Activated T-cell treated with anti-CD3 and anti-CD28 coated beads, Interleukin-2, amount 50 U/mL, for 1 hour (primary cell): ENCODE measurements around the gene KCNT2.

ENCODE experiments used
- DNase-seq: peaks from one replicate; pipeline ENCODE4 v3.0.0-alpha.2; 2020

The KCNT2 gene

DNA sequence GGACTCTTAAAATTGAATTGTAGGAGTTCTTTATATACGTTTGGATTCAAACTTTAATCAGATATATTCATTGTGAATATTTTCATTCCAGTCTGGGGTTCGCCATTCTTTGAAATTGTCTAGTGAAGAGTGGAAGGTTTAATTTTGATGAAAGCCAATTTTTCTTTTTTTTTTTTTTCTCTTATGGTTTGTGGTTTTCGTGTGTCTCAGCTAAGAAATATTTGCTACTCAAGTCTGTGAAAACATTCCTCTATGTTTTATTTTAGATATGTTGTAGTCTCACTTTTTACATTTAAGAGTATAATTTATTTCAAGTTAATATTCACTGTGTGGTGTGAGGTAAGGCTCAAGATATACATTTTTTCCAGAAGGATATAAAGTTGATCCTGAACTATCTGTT, 220.5 kb downstream of the KCNT2 start:
- DNase-seq = no peak

DNA sequence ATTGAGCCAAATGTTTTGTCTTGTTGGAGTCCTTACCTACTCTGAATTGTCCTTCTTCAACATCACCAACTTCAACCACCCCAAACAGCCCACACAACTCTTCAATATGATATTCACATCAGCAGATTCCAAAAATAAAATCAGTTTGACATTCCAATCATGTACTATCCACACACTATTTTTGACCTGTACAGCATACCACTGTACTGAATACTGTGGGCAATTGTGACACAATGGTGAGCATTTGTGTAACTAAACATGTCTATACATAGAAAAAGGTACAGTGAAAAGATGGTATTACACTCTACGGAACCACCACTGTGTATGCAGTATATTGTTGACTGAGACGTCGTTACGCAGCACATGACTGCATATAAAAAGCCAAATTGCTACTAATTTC, 223.1 kb downstream of the KCNT2 start:
- no peak for DNase-seq

DNA sequence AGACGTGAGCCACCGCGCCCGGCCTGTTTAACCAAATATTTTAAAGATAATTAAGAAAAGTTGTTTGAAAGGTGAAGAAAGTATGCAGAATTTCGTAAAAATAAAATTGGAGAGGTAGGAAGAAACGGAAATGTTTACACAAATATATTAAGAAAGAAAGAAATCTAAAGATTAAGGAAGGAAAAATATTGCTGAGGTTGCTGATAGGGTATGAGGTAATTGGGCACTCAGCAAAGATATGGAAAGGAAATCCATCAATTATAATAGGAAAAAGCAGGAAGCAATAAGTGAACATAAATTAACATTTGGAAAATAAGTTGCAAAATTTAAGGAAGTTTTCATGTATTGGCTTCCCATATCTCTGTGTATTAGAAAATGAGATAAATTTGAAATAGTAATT, 225.9 kb downstream of the KCNT2 start:
- no peak for DNase-seq

DNA sequence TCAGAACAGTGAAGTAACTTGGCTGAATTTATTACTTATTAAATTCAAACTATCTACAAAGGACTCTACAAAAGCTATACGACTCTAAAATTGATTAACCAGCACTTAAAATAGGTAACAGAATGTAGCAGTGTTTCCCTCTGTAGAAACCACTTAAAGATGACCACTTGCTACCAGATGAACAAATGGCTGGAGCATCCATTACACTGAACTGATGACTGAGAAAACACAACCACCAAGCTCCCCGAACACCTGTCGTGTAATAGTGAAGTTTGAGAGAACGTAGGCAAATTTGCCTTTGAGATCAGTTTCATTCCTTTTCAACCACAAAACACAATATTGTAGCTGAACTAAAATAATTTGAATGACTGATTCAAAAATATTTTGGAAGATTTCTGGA, 226.7 kb downstream of the KCNT2 start:
- DNase-seq = no peak

DNA sequence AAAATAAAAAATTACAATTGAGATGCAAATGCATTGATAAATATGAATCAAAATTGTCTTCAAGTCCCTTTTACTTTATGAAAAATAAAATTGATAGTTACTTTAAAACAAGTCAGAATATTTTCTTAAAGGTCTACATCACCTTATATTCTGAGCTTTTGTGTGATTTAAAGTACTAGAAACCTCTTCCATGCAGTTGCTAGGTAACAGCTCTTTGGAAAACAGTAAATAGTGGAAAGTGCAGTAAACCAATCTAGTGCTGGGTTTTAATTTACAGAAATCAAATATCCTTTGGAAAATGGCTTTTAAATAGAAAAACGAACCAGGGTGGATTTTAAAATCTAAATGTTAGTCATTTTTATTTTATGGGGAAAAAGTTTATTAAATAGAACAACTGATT, 227.9 kb downstream of the KCNT2 start:
- DNase-seq = no peak

DNA sequence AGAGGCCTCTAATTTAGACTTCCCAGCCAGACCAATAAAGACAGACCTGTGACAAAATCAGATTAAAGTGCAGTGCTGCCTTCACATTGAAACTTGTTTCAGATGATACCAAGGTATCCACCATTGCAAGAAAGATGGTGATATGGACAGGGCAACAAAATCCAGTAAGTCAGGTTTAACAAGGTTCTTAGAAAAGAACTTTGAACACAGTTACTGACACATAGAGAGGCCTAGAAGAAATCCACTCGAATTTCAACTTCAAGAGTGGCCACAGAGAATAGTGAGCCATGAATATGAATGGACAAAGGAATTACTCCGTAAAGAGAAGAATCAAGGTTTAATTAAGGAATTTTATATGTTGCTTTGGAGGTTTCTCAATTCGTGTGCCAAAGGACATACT, 230.4 kb downstream of the KCNT2 start:
- DNase-seq = no peak

DNA sequence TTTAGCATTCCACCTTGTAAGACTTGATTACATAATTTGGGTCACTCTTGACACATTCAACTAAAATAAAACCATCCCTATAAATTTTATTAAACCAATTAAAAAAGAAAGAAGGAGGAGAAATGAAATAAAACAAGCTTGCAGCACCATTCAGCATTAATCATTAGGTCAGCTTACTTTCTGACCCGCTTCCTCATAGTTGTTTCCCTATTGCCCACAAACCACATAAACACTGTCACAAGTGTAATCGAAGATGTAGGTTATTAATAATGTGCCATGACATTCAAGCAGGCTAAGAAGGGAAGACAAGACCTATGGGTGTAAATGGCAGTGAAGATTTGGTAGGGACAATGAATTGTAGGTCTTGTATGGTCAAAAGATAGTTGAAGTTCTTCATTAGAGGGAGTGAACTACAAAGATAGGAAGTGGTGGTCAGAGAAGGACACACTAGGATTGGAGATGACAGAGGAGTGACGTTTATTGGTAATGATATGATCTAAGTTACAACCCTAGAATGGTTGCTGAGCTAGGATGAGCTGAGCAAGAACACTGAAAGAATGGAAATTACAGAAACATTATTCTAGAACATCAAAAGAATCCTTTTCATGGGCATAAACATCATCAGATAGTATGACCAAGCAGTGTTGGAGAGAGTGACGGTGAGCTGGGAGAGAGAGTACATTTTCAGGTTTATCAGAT, 231.5 kb downstream of the KCNT2 start:
- DNase-seq = no peak

DNA sequence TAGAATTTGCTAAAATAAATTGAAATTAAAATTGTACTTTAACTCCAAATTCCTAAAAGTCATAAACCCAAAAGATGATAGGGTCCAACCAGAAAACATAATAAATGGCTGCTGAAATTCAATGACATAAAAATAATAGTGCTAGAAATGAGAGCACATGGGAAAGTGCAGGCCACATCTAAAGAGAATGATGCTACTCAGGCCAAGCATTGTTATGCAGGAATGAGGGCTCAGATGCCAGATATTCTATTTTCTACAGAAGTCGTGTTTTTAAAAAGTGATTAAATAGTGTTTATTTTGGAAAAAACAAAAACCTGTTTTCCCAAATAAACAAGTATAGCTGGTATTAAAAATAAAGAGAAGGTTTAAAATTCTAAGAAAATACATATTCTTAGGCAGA, 234.4 kb downstream of the KCNT2 start:
- DNase-seq = no peak

DNA sequence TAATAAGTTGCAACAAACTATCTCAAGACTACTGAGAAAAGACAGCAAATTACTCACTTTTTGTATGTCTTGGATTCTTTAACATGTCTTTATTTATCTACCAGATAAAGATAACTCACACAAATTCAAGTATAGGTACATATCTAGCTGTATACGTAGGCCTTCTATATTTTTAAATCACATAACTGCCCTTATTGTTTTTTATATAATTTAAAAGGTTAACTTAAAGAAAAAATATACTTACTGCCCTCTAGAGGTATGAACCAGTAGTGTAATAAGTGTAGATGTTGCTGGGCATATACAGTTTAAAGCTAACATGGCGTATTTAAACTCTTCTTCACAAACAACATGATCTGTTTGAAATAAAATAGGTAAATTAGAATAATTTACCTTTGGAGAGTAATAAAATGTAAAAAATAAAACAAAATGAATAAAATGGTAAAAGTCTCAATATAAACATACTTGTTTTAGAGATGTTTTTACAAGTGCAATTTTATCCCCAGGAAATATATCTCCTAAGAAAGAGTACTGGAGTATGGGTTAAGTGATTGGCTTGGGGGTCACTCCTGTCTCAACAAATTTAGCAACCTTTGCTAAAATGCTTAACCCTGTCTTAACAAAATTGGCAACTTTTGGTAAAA, 235.2 kb downstream of the KCNT2 start:
- DNase-seq = no peak

DNA sequence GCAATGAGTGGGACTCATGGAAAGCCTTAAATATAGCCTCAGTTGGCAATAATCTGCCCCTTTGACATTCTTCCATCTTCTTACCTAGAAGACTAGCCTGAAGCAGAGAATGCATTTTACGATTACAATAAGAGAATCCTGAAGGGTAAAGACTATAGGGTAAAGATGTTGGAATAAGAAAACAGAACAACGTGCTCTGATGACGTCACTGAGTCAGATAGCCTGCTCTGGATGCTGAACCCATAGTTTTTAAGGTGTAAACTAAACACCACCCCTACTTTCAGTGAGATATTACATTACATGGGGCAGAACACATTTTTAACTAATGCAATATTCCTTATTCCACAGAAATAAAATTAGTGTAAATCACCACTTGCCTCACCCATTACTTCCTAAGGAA, 240.4 kb downstream of the KCNT2 start:
- no peak for DNase-seq

DNA sequence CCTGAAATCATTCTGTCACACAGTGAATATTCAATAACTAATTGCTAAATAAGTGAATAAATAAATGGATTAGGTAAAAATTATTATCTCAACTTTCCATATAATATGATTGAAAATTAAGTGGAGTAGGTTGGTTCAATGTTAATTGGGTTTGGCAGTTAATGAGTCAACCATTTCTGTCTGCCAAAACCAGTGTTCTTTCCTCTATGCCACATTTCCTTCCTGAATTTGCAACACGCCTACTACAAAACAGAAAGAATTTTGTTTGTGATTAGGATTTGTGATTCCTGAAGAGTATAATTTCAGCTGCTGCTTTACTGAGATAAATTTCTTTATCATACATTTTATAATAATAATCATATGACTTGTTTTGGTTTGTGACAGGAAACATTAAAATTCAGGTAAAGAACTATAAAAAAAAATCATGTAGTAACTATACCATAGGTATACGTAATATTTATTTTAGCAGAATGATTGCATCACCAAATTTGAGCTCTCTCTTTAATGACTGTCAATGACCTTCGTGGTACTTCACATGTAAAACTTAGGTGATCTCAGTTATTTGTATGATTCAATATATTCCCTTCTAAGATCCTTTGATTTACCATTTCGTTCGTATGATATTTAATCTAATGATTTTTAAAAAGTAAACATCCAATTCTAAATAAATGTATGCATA, 241.3 kb downstream of the KCNT2 start:
- DNase-seq = no peak

DNA sequence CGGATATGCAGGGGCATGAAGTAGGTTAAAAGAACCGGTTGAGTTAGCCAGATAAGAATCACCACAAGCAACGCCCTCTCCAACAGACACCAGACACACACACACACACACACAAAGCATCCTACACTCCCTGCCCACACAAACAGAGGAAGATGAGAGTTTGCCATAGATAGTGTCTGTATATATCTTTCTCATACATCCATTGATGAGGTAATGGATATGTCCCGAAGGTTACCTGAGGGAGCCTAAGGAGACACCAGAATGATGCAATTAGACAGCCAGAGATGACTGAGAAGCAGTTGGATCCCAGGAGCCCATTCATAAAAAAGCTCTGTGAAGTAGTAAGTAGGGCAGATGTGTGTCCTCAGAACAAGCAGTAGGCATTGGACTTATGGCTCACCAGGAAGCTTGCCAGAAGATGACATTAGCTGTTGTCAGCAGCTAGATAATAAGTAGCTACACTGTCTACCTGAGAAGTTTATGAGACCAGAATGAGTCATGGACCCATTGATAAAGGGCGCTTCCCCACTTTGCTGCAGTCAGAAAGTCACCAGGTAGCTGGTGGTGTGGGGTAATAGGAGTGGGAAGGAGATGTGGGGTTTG, 247.0 kb downstream of the KCNT2 start:
- DNase-seq = no peak

DNA sequence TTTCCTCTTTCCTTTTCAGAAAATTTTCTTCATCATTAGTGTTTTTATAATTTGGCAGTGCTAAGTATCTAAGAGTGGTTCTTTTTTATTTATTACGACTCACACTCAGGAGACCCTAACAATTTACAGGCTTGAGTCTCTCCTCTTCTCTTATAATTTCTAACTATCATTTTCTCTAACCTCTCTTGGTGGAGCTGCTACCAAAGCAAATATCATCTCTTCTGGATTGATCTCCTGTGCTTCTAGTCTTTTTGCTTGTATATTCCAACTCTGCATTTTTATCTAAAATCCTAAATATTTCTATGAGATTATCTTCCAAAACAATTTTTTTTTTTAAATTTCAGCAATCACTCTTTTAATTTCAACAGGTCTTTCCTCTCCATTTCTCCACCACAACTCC, 250.3 kb downstream of the KCNT2 start:
- DNase-seq = no peak

DNA sequence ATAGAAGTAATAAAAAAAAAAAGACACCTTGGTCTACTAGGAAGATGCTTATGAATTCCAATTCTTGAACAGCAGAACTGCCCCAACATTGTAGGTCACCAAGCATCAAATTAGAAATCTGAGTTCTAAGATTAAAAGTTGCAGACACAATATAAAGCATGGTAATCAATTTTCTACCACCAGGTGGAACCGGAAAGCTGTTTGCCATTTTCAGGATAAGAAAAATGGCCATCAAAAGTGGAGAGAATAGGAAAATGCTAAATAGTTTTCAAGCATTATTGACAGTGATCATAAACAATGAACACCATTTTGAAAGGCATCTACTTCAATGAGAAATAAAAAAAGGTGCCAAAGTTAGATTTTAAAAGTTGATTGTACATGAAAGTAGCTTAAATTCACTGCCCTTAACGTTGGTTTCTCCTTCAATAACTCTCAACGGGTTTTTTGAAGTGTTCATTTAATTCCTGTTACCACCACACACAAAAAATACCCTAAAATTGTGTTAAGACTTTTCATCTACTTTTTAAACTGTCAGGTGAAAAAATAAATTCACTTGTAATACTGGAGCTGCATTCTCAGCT, 252.9 kb downstream of the KCNT2 start:
- DNase-seq = no peak

DNA sequence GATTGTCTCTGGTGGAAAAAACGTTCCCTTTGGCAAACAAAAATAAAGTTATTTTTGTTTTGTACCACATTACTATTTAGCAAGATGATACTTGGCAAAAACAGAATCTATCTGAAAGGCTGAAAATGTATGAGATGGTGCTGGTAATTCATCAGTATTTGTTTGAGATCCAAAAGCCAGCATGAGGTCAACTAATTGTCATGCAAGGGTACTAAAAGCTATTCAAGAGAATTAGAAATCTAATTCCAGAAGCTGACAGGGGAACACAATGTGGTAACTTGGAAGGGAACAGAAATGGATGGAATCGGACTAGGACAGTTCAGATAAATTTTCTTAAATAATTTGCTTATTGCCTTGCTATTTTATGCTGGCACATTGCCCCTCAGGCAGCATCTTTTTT, 263.8 kb downstream of the KCNT2 start:
- no peak for DNase-seq

DNA sequence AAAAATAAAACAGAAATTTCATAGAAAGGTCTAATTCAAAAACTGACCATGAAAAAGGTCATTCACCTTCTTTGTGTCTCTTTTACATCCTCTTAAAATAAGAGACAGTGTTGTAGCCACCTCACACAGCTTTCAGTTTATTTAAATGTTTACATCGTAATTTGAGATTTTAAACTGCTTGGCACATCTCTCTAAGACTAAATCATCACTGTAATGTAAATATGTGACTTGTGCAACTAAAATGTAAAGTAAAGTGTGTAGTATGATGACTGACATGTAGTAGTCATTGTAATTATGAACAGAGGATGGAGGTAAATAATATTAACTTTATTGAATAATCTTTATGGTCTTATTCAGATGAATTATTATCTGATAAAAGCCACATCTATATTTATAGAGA, 283.9 kb downstream of the KCNT2 start:
- no peak for DNase-seq

DNA sequence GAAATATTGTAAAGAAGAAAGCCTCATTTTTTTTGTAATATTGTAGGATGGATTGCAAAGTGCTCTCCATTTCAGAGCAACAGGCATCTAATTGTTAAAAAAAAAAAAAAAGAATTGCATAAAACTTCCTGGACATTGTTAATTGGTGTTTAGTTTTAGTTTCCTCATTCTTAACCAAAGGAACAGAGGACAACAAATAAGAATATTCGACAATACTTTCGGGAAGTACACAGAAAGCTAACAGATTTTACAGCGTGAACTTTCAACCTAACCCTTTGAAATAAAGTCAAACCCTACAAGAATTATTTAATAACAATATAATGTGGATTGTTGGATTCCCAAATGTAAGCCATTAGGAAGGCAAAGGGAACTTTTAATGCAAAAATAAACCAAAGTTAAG, 284.4 kb downstream of the KCNT2 start:
- no peak for DNase-seq

DNA sequence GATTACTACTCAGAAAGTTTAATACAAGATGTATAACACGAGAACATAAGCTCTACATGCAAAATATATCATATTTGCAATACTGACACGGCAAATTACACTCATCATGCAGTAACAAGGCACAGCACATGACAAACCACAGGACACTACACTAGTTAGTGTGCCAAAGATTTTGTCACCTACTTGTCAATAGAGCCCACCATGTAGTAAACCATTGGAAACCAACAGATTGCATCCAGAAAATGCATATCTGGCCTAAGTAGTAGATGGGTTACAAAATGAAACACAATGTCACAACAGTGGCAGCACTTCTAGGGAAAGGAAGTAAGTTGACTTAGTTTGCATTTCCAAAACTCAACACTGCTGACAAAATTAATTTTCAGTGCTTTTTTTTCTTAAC, 288.9 kb downstream of the KCNT2 start:
- DNase-seq = no peak

DNA sequence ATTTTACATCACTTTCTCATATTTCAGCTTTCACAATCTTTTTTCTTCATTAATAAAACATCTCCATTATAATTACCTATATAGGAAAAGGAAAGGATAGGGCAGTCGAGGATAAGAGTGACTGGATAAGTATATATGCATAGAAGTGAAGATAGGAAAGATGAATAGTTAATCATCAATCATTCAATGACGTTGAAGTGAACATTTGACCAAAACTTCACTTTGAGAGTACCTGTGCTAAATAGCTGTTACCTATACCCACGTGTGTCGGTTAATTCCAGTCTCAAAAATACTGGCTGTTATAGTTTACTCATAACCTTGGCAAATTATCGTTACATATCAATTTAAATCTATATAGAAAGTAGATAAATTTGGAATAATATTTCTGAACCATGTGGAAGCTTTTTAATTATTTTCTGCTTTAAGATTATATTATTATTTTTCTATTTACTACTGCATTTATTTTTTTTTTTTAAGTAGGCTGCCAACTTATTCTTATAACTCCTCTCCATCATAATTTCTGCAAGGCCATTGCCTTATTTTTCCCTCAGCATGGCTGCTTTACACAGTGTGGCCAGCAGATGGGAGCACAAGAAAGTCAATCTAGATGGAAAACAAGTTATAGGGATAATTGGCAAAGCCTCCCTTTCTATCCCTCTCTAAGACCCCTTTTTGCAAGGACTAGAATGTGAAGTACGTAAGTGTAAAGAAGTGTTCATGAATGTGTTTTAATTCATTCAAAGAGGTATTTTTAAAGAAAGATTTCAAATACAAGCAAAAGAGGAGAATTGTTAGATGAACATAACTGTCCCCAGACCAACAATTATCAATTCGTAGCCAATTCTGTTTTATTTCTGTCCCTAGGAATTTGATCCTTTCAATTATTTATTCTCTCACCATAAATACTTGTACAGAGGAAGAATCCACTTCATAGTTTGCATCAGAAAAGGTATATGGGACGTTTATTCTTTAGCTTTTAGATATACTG, 290.4 kb downstream of the KCNT2 start:
- DNase-seq = no peak

DNA sequence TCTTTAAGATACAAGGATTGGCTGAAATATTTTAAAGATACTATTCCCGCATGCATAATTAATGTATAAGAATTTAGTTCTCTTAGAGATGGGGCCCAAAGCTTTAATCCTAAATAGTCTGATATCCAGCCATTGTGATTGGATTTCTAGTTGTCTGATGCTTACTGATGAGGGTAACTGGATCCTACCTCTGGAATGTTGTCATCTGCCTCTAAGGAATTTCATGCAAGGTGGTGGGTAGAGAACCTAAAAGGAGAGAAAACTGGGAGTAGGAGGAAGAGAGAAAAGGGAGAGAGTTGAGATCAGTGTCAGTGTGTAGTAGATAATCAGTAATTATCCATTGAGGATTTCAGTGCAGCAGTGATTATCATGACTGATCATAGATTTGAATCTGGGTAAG, 295.5 kb downstream of the KCNT2 start:
- DNase-seq = no peak

DNA sequence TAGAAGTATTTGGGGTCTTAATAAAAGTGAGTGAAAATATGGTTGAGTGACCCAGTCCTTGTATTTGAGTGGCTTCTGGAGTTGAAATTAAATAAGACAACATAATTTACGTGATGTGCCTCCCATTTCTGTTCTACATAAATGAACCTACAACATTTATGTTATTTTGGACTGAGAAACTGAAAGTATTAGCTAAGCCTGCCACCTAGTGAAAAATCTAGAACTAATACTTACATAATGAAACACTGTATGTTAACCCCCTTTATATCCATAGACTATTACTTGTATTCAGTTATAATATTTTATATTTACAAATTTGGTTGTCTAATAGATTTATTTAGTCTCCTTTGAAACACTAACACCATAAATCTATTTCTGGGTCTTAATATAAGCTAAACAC, 298.9 kb downstream of the KCNT2 start:
- DNase-seq = no peak

DNA sequence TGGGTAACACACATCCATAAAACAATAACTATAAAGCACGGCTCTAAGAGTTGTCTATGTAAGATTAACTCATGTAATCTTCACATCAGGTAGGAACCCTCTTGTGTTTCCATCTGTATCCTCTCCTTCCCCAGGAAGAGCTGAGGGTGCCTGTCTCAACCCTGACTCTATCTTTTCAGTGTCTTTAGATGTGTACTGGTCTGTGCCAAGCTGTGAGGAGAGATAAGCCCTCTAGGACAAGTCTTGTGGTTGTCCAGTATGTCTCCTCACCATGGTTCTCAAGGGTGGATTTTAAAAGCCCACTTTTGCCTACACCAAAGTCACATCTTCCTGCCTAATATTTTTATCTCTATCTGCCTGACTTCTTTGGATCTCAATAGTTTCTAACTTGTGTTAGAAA, 300.1 kb downstream of the KCNT2 start:
- no peak for DNase-seq

DNA sequence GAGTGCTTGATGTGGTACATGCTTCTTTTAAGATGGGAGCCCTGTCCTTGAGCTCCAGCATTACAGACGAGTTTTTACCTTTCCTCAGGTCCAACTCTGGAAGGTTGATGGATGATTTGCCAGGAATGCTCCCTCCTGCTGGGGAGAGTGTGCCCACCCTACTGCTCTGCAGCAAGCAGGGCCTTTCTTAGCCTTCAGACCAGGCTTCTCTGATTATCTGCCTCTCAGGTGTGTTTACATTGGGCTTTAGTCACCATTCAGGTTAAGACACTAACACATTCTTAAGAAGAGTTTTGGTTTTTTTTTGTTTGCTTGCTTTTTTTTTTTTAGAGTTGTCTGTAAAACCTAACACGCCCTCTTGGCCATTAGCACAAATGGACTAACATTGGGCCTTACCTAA, 301.8 kb downstream of the KCNT2 start:
- no peak for DNase-seq
